Non-pigmented ciliary epithelial cell (primary cell): ENCODE results near the gene LIMS2.

Source experiments
- DNase-seq: peaks from one replicate; pipeline ENCODE4 v3.0.0-alpha.2; 2010; ENCODE audit warnings: low read depth

Gene LIMS2

GRCh38 chr2:127701193-127701650 lies 25.9 kb upstream of the LIMS2 start, which contains the start of gene SFT2D3:
Gene SFT2D3, plus strand, starts transcription at chr2:127701497. Its CDS starts 32 bp downstream, at chr2:127701529.
- peak; percentile 42 for DNase-seq

- no peak for DNase-seq
These were observed 25.3 kb upstream of the LIMS2 start for GRCh38 chr2:127700527-127701192.

- no peak for DNase-seq
These were observed 23.4 kb upstream of the LIMS2 start for GRCh38 chr2:127698553-127699355.

GRCh38 chr2:127697482-127698180 lies 22.3 kb upstream of the LIMS2 start:
- DNase-seq, result no peak

GRCh38 chr2:127695491-127696472 lies 20.5 kb upstream of the LIMS2 start:
- DNase-seq, result no peak

- no peak for DNase-seq
These were observed 19.7 kb upstream of the LIMS2 start for GRCh38 chr2:127694986-127695385.

- DNase-seq, result no peak
These were observed 15.4 kb upstream of the LIMS2 start for GRCh38 chr2:127690696-127691095.

GRCh38 chr2:127688405-127688804 lies 13.1 kb upstream of the LIMS2 start:
- DNase-seq, result no peak

GRCh38 chr2:127685410-127686080 lies 10.2 kb upstream of the LIMS2 start:
- no peak for DNase-seq

- no peak for DNase-seq
These were observed 8.4 kb upstream of the LIMS2 start for GRCh38 chr2:127683757-127684156.

- no peak for DNase-seq
These were observed 7.7 kb upstream of the LIMS2 start for GRCh38 chr2:127683056-127683455.

- DNase-seq, result no peak
These were observed 6.9 kb upstream of the LIMS2 start for GRCh38 chr2:127681976-127682857.

- DNase-seq, result no peak
These were observed 6.0 kb upstream of the LIMS2 start for GRCh38 chr2:127681288-127681804.

GRCh38 chr2:127680706-127681287 lies 5.5 kb upstream of the LIMS2 start:
- no peak for DNase-seq

- DNase-seq, result no peak
These were observed 4.5 kb upstream of the LIMS2 start for GRCh38 chr2:127679680-127680361.

GRCh38 chr2:127678991-127679390 lies 3.7 kb upstream of the LIMS2 start:
- DNase-seq, result no peak

GRCh38 chr2:127678531-127678930 lies 3.2 kb upstream of the LIMS2 start:
- DNase-seq, result no peak

GRCh38 chr2:127676906-127677305 lies 1.6 kb upstream of the LIMS2 start:
- no peak for DNase-seq
